H1 (cell line): Measurements from ENCODE around the gene PDPK1. TPM values are rescaled to one million over a fixed set of nuclear protein-coding genes. Genes with fewer than 3 reads are reported as not detected.

Source experiments
- CTCF ChIA-PET: fragments of 300-600 bp; sonication (Branson Sonifier 250); formaldehyde crosslinking; loops from one replicate; lab custom pipeline; 2021; ENCODE audit not compliant: partially characterized antibody; lab: Charles Lee
- POLR2A ChIA-PET: fragments of 300-600 bp; sonication (Branson Sonifier 250); formaldehyde crosslinking; loops from one replicate; lab custom pipeline; 2021; ENCODE audit warnings: inconsistent platforms; ENCODE audit not compliant: partially characterized antibody; lab: Charles Lee
- DNase-seq, 2 experiments: peaks; one replicate each; pipeline versions ENCODE4 v3.0.0 to v3.0.0-alpha.2; 2010 to 2022; ENCODE audit warnings: low spot score in 2 of 2, low read depth in 1 of 2, mixed read lengths in 1 of 2
- FAIRE-seq: peaks from 2 replicates; lab custom pipeline; 2011; peaks lifted over from hg19 to GRCh38; lab: Jason Lieb, UNC
- H2AFZ ChIP-seq: 2 replicates; pipeline ENCODE4 v1.8.1; 2012; ENCODE audit warnings: low read length, inconsistent platforms
- H2AK5ac ChIP-seq: 2 replicates; pipeline ENCODE4 v1.6.1; 2013; ENCODE audit warnings: low read depth, low read length
- H2BK120ac ChIP-seq: replicated peaks from 2 replicates; pipeline ENCODE3; 2013; ENCODE audit warnings: low read depth, low read length, inconsistent platforms
- H2BK12ac ChIP-seq: 2 replicates; pipeline ENCODE4 v1.6.1; 2013; ENCODE audit warnings: low read depth, low read length
- H2BK15ac ChIP-seq: 2 replicates; pipeline ENCODE4 v1.6.1; 2013; ENCODE audit warnings: low read length
- H2BK20ac ChIP-seq: 2 replicates; pipeline ENCODE4 v1.6.1; 2013; ENCODE audit warnings: low read length
- H2BK5ac ChIP-seq: 2 replicates; pipeline ENCODE4 v1.6.1; 2013; ENCODE audit warnings: low read depth, low read length
- H3K14ac ChIP-seq: 2 replicates; pipeline ENCODE4 v1.6.1; 2013; ENCODE audit warnings: inconsistent platforms; ENCODE audit not compliant: insufficient read length
- H3K18ac ChIP-seq: 2 replicates; pipeline ENCODE4 v1.6.1; 2013; ENCODE audit warnings: low read length; ENCODE audit errors: extremely low read depth
- H3K23ac ChIP-seq: 2 replicates; pipeline ENCODE4 v1.6.1; 2013; ENCODE audit warnings: inconsistent platforms; ENCODE audit not compliant: insufficient read length
- H3K23me2 ChIP-seq: 2 replicates; pipeline ENCODE4 v1.6.1; 2013; ENCODE audit warnings: low read depth, low read length
- H3K27ac ChIP-seq: 2 replicates; pipeline ENCODE4 v1.6.1; 2011; ENCODE audit warnings: low read depth, low read length, inconsistent platforms
- H3K27me3 ChIP-seq, 4 experiments: replicated peaks in 1 of 4; 1 replicate in 1 of 4; 2 replicates in 3 of 4; pipeline versions ENCODE4 v1.6.1 to v1.8.1; 2011 to 2013; ENCODE audit warnings: low read length in 3 of 4, mild to moderate bottlenecking in 3 of 4, inconsistent platforms in 2 of 4, mixed read lengths in 2 of 4, moderate library complexity in 1 of 4; ENCODE audit not compliant: control insufficient read depth in 3 of 4, insufficient read depth in 3 of 4; ENCODE audit errors: extremely low read depth in 1 of 4
- H3K36me3 ChIP-seq, 4 experiments: 2 replicates each; pipeline versions ENCODE4 v1.6.1 to v1.8.1; 2011 to 2013; ENCODE audit warnings: mild to moderate bottlenecking in 4 of 4, low read length in 3 of 4, moderate library complexity in 2 of 4, control low read depth in 1 of 4, inconsistent platforms in 1 of 4; ENCODE audit not compliant: insufficient read depth in 4 of 4, control insufficient read depth in 2 of 4
- H3K4ac ChIP-seq: replicated peaks from 2 replicates; pipeline ENCODE3; 2013; ENCODE audit warnings: low read length, low read depth, mixed read lengths, inconsistent platforms; ENCODE audit not compliant: insufficient read length
- H3K4me1 ChIP-seq, 4 experiments: replicated peaks in 1 of 4; 1 replicate in 1 of 4; 2 replicates in 3 of 4; pipeline versions ENCODE4 v1.6.1 to v1.8.1; 2011 to 2013; ENCODE audit warnings: low read length in 3 of 4, inconsistent platforms in 2 of 4, mixed read lengths in 1 of 4; ENCODE audit not compliant: insufficient read depth in 4 of 4, control insufficient read depth in 3 of 4
- H3K4me2 ChIP-seq, 2 experiments: 2 replicates each; pipeline versions ENCODE4 v1.6.1 to v1.8.1; 2011 to 2013; ENCODE audit warnings: low read depth in 2 of 2, low read length in 2 of 2, control low read depth in 1 of 2, inconsistent platforms in 1 of 2, mild to moderate bottlenecking in 1 of 2; ENCODE audit not compliant: insufficient read depth in 1 of 2
- H3K4me3 ChIP-seq, 4 experiments: fragments of 200-600, 300-600 bp in 1 of 4; sonication (generic), shearing (Covaris generic), sonication (Bioruptor Twin) in 1 of 4; 2 replicates each; pipeline versions ENCODE4 v1.5.1 to v1.8.1; 2011 to 2016; ENCODE audit warnings: low read length in 4 of 4, low read depth in 3 of 4, control low read depth in 2 of 4, inconsistent platforms in 2 of 4, mild to moderate bottlenecking in 2 of 4, mixed read lengths in 1 of 4, moderate library complexity in 1 of 4; ENCODE audit not compliant: insufficient read depth in 2 of 4; ENCODE audit errors: extremely low read depth in 1 of 4
- H3K56ac ChIP-seq: replicated peaks from 2 replicates; pipeline ENCODE3; 2013; ENCODE audit warnings: low read depth, mild to moderate bottlenecking, mixed read lengths, low read length, inconsistent platforms; ENCODE audit not compliant: insufficient read length
- H3K79me1 ChIP-seq: 2 replicates; pipeline ENCODE4 v1.6.1; 2013; ENCODE audit warnings: low read depth, low read length, control low read depth
- H3K79me2 ChIP-seq, 2 experiments: 2 replicates each; pipeline versions ENCODE4 v1.6.1 to v1.8.1; 2012 to 2013; ENCODE audit warnings: low read length in 2 of 2, mild to moderate bottlenecking in 2 of 2, inconsistent platforms in 1 of 2; ENCODE audit not compliant: insufficient read depth in 2 of 2, control insufficient read depth in 1 of 2
- H3K9ac ChIP-seq, 4 experiments: replicated peaks in 1 of 4; 1 replicate in 1 of 4; 2 replicates in 3 of 4; pipeline versions ENCODE4 v1.6.1 to v1.8.1; 2011 to 2013; ENCODE audit warnings: low read depth in 3 of 4, low read length in 3 of 4, control low read depth in 2 of 4, mild to moderate bottlenecking in 2 of 4, moderate library complexity in 2 of 4, inconsistent platforms in 1 of 4; ENCODE audit errors: extremely low read depth in 1 of 4
- H3K9me3 ChIP-seq, 2 experiments: 2 replicates each; pipeline versions ENCODE4 v1.6.1 to v1.8.1; 2012 to 2013; ENCODE audit warnings: mild to moderate bottlenecking in 2 of 2, moderate library complexity in 2 of 2, control low read depth in 1 of 2, inconsistent platforms in 1 of 2, low read depth in 1 of 2, low read length in 1 of 2, mixed read lengths in 1 of 2; ENCODE audit not compliant: insufficient read depth in 2 of 2
- H4K20me1 ChIP-seq, 2 experiments: replicated peaks in 1 of 2; 2 replicates each; pipeline versions ENCODE3 to v1.8.1; 2011 to 2013; ENCODE audit warnings: inconsistent platforms in 2 of 2, low read length in 2 of 2, mild to moderate bottlenecking in 1 of 2; ENCODE audit not compliant: insufficient read depth in 2 of 2, control insufficient read depth in 1 of 2
- H4K5ac ChIP-seq: 2 replicates; pipeline ENCODE4 v1.6.1; 2013; ENCODE audit warnings: low read length, low read depth, mixed read lengths, inconsistent platforms; ENCODE audit not compliant: insufficient read length
- H4K8ac ChIP-seq: 2 replicates; pipeline ENCODE4 v1.8.0; 2013; ENCODE audit warnings: mild to moderate bottlenecking, moderate library complexity, low read length, inconsistent platforms; ENCODE audit not compliant: insufficient read depth; ENCODE audit errors: extremely low read depth
- H4K91ac ChIP-seq: replicated peaks from 2 replicates; pipeline ENCODE3; 2013; ENCODE audit warnings: low read length, mixed read lengths, inconsistent platforms; ENCODE audit not compliant: insufficient read length
- BRCA1 ChIP-seq: IDR thresholded peaks from 2 replicates; pipeline ENCODE4 v1.6.1; 2012; ENCODE audit warnings: low read depth, low read length, improper control_type of control experiment
- CEBPB ChIP-seq: IDR thresholded peaks from 2 replicates; pipeline ENCODE4 v1.6.1; 2012; ENCODE audit warnings: low read depth, low read length
- CREB1 ChIP-seq: IDR thresholded peaks from 2 replicates; pipeline ENCODE4 v1.6.1; 2012; ENCODE audit warnings: inconsistent platforms
- GTF2F1 ChIP-seq: IDR thresholded peaks from 2 replicates; pipeline ENCODE4 v1.6.1; 2012; ENCODE audit warnings: low read depth, low read length, improper control_type of control experiment, borderline replicate concordance
- KDM4A ChIP-seq: IDR thresholded peaks from one replicate; pipeline ENCODE4 v1.7.1; 2012; ENCODE audit warnings: low read depth, mild to moderate bottlenecking, moderate library complexity, low read length, inconsistent platforms; ENCODE audit not compliant: severe bottlenecking
- MAFK ChIP-seq: IDR thresholded peaks from 2 replicates; pipeline ENCODE4 v1.6.1; 2012; ENCODE audit warnings: low read depth, mild to moderate bottlenecking, improper control_type of control experiment, low read length
- POLR2A ChIP-seq, 2 experiments: IDR thresholded peaks; 1 replicate in 1 of 2; 2 replicates in 1 of 2; pipeline ENCODE4 v1.6.1; 2011; ENCODE audit warnings: low read depth in 2 of 2, low read length in 2 of 2, mild to moderate bottlenecking in 2 of 2; ENCODE audit errors: control extremely low read depth in 1 of 2
- WGBS, 2 experiments: shearing (Covaris generic) in 1 of 2; methylation state at CpG; one replicate each; pipeline versions ENCODE4 v1.1.6 to v1.1.7; 2013 to 2015; ENCODE audit warnings: low lambda C conversion rate in 2 of 2, mixed read lengths in 2 of 2, inconsistent platforms in 1 of 2, low coverage in 1 of 2, missing lambda C conversion rate in 1 of 2; ENCODE audit not compliant: insufficient replicate concordance in 2 of 2, insufficient coverage in 1 of 2, insufficient read length in 1 of 2; ENCODE audit errors: extremely low coverage in 1 of 2, missing lambda C conversion rate in 1 of 2; 5-methylcytosine and 5-hydroxymethylcytosine counted together
- polyA plus RNA-seq, 7 experiments: library from polyadenylated mRNA; depleted of rRNA in 3 of 7; stranded (reverse) in 5 of 7; unstranded in 2 of 7; fragments of >200 nt in 5 of 7; fragments of 200-250 nt in 2 of 7; gene quantifications; 1 replicate in 5 of 7; 2 replicates in 1 of 7; 4 replicates in 1 of 7; pipeline versions ENCODE4 v1.2.1 to v1.2.3, GENCODE V29; 2011 to 2013; ENCODE audit warnings: missing spikeins in 2 of 7, mixed read lengths in 2 of 7
- total RNA-seq: library from RNA; stranded (reverse); fragmentation: NEBNext Ultra II Directional; extraction: Animal tissue kit (Norgen Biotek cat#: 25700); gene quantifications from 2 replicates; pipeline ENCODE4 v1.2.1, GENCODE V29; 2021

The PDPK1 gene
- total and polyA plus RNA-seq, 2 of the 8 experiments (the other 6 are each of a cell fraction or from before 2014, with no cell fraction given) = 17.1 to 27.8 TPM

DNA sequence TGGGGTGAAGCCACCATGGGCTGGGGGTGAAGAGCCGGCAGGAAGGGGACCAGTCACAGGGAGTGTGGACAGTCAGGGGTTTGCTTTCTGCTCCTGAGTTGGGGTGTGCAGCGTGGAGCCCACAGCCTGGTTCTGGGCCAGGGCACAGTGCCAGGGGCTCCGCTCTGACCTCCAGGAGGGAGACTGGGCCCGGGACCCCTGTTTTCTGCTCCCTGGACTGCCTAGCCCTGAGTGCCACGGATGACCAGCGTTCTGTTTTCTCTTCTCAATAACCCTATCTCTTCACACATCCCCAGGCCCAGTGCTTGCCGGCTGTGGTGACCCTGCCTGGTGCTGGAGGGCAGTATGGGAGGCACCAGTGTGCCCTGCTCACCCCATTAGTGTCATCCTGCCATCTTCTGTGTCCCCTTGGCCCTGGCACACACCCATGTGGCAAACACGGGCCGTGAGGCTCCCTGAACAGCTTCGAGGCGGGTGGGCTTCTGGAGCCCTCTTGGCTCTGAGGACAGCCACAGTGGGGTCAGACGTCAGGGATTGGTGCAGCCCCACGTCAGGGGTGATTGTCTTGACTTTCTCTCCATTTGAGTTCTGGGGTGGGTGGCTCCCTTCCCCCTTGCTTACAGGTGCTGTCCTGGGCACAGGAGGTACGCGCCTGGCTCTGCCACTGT, 7.7 kb upstream of the PDPK1 start:
- Histone ChIP-seq H3K79me1 (no peaks in the 10 kb centered on the region), H2BK15ac (no peak overlapping the region), H3K18ac (no peak overlapping the region), H2BK12ac (no peak overlapping the region), H4K8ac (no peak overlapping the region), H4K91ac (no peak overlapping the region), H2AK5ac (no peak overlapping the region), H3K27ac (no peak overlapping the region), H3K23ac (no peak overlapping the region), H2BK120ac (no peak overlapping the region), H3K9me3 (no peaks in the 10 kb centered on the region), H4K5ac (no peak overlapping the region), H3K4me1 (peaks cover 0 to 9% (median 7%) of the 10 kb centered on the region in 4 experiments; a peak in 4 of 7 replicates), H3K56ac (no peak overlapping the region), H2BK20ac (no peak overlapping the region), H3K9ac (no peak overlapping the region), H3K4me2 (no peak overlapping the region; a peak in 1 of 4 replicates), H3K27me3 (no peaks in the 10 kb centered on the region), H3K4ac (no peak overlapping the region), H3K36me3 (peaks cover 3 to 20% (median 7%) of the 10 kb centered on the region in 4 experiments; a peak in 6 of 8 replicates), H2BK5ac (peak overlapping the region; percentile 84; the same call in 1 of the 2 replicates), H3K4me3 (no peak overlapping the region; a peak in 1 of 8 replicates), H2AFZ (no peak overlapping the region), H3K14ac (no peak overlapping the region), H4K20me1 (peaks cover 0 to 17% of the 10 kb centered on the region in 2 experiments), H3K23me2 (peaks cover 14% of the 10 kb centered on the region), H3K79me2 (no peaks in the 10 kb centered on the region)
- 87% methylated on average over 15 of the region's 15 CpGs; no CpG with 5 or more reads in 1 of the 2 experiments for WGBS, 2 experiments
- FAIRE-seq = no peak
- ChIA-PET CTCF (interaction anchor here (0.7 to 1.1 kb wide), 3 partner anchors 8 to 29 kb away, joined by 3 to 4 read pairs (median 3); no protein-coding TSS in a partner anchor), POLR2A (interaction anchor here (1.0 to 5.6 kb wide), 7 partner anchors 9 to 376 kb away, joined by 3 to 108 read pairs (median 4); partner anchors contain the start of genes AMDHD2, ATP6V0C and TBC1D24)
- TF ChIP-seq CEBPB (no peak), POLR2A (IDR thresholded peaks at IDR 0.05; ENCODE audit: control extremely low read depth in 1 of 2, low read depth in 2 of 2, low read length in 2 of 2) (0 out of 3 replicates have a peak, but pooled peaks of 1 of the 2 experiments have one; percentile 24), KDM4A (no peak), BRCA1 (no peak), GTF2F1 (no peak), CREB1 (no peak), MAFK (no peak)
- DNase-seq = no peak
